Measurements from ENCODE around the gene CCRL2. TPM values are rescaled to one million over a fixed set of nuclear protein-coding genes. Genes with fewer than 3 reads are reported as not detected.

The CCRL2 gene
- total and polyA plus RNA-seq, 7 donors: 0.71 to 11.2 (median 3.0) TPM; not detected in 1

- intact Hi-C loops (cut with DNase I): loop anchor here (10.0 kb wide), 1 partner anchor 294 kb away; no protein-coding TSS in a partner anchor
- Histone ChIP-seq H3K9me3 (no peaks in the 10 kb centered on the region), H3K4me3 (no peak overlapping the region), H3K27me3 (no peaks in the 10 kb centered on the region), H3K4me1 (peaks cover 0 to 15% (median 3%) of the 10 kb centered on the region in 4 donors), H3K27ac (no peak overlapping the region), H3K36me3 (no peaks in the 10 kb centered on the region)
- peak; percentile 73 for DNase-seq
- TF ChIP-seq POLR2AphosphoS5 (IDR thresholded peaks at IDR 0.05) (no peak), CTCF (IDR thresholded peaks at IDR 0.05) (peak in 2 of 4 experiments; percentile 30 to 40)
- 49 to 50% methylated on average over 8 of the region's 8 CpGs for WGBS, 2 donors
Measured at GRCh38 chr3:46378426-46378942, 28.6 kb upstream of the CCRL2 start.

DNA sequence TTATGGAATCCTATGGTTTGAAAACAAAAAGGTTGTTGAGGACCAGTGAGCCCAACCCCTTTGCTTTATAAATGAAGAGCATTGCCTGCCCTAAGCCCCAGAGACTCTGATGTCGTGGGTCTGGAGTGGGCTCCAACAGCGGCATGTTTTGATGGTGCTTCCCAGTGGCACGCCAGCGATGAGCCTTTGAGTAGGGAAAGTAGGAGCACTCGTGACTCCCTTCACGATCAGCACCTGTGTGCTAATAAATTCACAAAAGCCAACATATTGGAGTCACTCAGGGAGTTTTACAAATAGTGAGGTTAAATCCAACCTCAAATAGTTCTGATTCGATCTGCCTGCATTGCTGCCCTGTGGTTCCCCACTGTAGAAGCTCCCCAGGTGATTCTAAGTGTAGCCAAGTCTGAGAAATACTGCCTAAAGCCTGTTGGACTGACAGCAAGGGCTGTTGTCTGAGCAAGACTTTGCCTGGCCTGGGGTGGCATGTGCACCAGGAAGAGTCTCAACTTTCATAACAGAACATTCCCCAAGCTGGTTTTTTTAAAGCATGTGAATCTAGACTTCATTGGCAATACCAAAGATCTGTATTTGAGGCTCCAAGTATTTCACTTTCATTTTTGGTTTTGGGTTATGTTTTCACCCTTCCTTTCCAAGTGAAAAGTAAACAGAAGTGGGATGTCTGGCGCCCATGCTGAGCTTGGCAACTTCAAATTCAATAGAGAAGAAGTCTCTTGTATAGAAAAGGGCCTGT, 26.4 kb upstream of the CCRL2 start:
- H3K4me3 ChIP-seq: no peak overlapping the region
- no peaks in the 10 kb centered on the region for H3K36me3 ChIP-seq
- intact Hi-C loops (cut with DNase I): no loop called here
- DNase-seq: no peak
- H3K4me1 ChIP-seq: peaks cover 0 to 15% (median 3%) of the 10 kb centered on the region in 4 donors
- peak overlapping the region in 2 of 4 donors; percentile 20 for H3K27ac ChIP-seq
- no peaks in the 10 kb centered on the region for H3K27me3 ChIP-seq
- TF ChIP-seq CTCF (IDR thresholded peaks at IDR 0.05) (no peak), POLR2A (IDR thresholded peaks at IDR 0.05) (no peak), POLR2AphosphoS5 (IDR thresholded peaks at IDR 0.05) (no peak), EP300 (IDR thresholded peaks at IDR 0.05) (no peak)
- H3K9me3 ChIP-seq: no peaks in the 10 kb centered on the region
- 78 to 84% methylated on average over 8 of the region's 8 CpGs for WGBS, 2 donors

GRCh38 chr3:46381625-46382024, 25.4 kb upstream of the CCRL2 start:
- DNase-seq: no peak
- H3K36me3 ChIP-seq: no peaks in the 10 kb centered on the region
- H3K27ac ChIP-seq: no peak overlapping the region
- intact Hi-C loops (cut with DNase I): no loop called here
- H3K27me3 ChIP-seq: no peaks in the 10 kb centered on the region
- no peaks in the 10 kb centered on the region for H3K9me3 ChIP-seq
- no peak overlapping the region for H3K4me3 ChIP-seq
- WGBS, 2 donors: 55 to 77% methylated on average over 3 of the region's 3 CpGs
- H3K4me1 ChIP-seq: peaks cover 0 to 15% (median 3%) of the 10 kb centered on the region in 4 donors
- TF ChIP-seq EP300 (IDR thresholded peaks at IDR 0.05): no peak
- no peak for TF ChIP-seq POLR2A (IDR thresholded peaks at IDR 0.05)
- TF ChIP-seq CTCF (IDR thresholded peaks at IDR 0.05): no peak
- TF ChIP-seq POLR2AphosphoS5 (IDR thresholded peaks at IDR 0.05): no peak

GRCh38 chr3:46383211-46383950, 23.7 kb upstream of the CCRL2 start:
- TF ChIP-seq POLR2AphosphoS5 (IDR thresholded peaks at IDR 0.05): no peak
- no peak for TF ChIP-seq POLR2A (IDR thresholded peaks at IDR 0.05)
- no peak for TF ChIP-seq EP300 (IDR thresholded peaks at IDR 0.05)
- no peak for TF ChIP-seq CTCF (IDR thresholded peaks at IDR 0.05)
- Histone ChIP-seq H3K4me1 (peaks cover 0 to 15% (median 3%) of the 10 kb centered on the region in 4 donors), H3K27ac (no peak overlapping the region), H3K4me3 (no peak overlapping the region), H3K27me3 (no peaks in the 10 kb centered on the region), H3K9me3 (no peaks in the 10 kb centered on the region), H3K36me3 (no peaks in the 10 kb centered on the region)
- no peak for DNase-seq
- 37 to 40% methylated on average over 6 of the region's 6 CpGs for WGBS, 2 donors
- intact Hi-C loops (cut with DNase I): no loop called here
